ENCODE results near the gene DISP3.

- TF ChIP-seq MAFK (IDR thresholded peaks at IDR 0.05; ENCODE audit: low read depth, low read length): no peak
- TF ChIP-seq USF2 (IDR thresholded peaks at IDR 0.05; ENCODE audit: low read depth, low read length): no peak
- TF ChIP-seq, protein P1, sequence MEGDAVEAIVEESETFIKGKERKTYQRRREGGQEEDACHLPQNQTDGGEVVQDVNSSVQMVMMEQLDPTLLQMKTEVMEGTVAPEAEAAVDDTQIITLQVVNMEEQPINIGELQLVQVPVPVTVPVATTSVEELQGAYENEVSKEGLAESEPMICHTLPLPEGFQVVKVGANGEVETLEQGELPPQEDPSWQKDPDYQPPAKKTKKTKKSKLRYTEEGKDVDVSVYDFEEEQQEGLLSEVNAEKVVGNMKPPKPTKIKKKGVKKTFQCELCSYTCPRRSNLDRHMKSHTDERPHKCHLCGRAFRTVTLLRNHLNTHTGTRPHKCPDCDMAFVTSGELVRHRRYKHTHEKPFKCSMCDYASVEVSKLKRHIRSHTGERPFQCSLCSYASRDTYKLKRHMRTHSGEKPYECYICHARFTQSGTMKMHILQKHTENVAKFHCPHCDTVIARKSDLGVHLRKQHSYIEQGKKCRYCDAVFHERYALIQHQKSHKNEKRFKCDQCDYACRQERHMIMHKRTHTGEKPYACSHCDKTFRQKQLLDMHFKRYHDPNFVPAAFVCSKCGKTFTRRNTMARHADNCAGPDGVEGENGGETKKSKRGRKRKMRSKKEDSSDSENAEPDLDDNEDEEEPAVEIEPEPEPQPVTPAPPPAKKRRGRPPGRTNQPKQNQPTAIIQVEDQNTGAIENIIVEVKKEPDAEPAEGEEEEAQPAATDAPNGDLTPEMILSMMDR (conservative IDR thresholded peaks at IDR 0.05; ENCODE audit: low read depth, low read length): no peak
- TF ChIP-seq POLR2A (IDR thresholded peaks at IDR 0.05; ENCODE audit: low read depth, low read length): no peak
- no peak for TF ChIP-seq MXI1 (IDR thresholded peaks at IDR 0.05; ENCODE audit: borderline replicate concordance, low read depth, low read length)
- TF ChIP-seq RAD21 (IDR thresholded peaks at IDR 0.05; ENCODE audit: low read length): no peak
- no peak for TF ChIP-seq RCOR1 (IDR thresholded peaks at IDR 0.05; ENCODE audit: insufficient replicate concordance, low read length)
- TF ChIP-seq CHD1 (IDR thresholded peaks at IDR 0.05; ENCODE audit: low read depth, low read length): no peak
- TF ChIP-seq RFX5 (IDR thresholded peaks at IDR 0.05; ENCODE audit: low read depth, low read length): no peak
- TF ChIP-seq CEBPB (IDR thresholded peaks at IDR 0.05; ENCODE audit: low read depth, low read length): no peak
- TF ChIP-seq BHLHE40 (IDR thresholded peaks at IDR 0.05; ENCODE audit: low read depth, low read length): no peak
- no peak for TF ChIP-seq SMC3 (IDR thresholded peaks at IDR 0.05; ENCODE audit: low read depth, low read length)
Observed at GRCh38 chr1:11502516-11502915, 23.6 kb downstream of the DISP3 start.

Measured in IMR-90 (cell line).